CD4-positive, alpha-beta T cell treated with Interleukin-12 subunit alpha and Interleukin-12 subunit beta, for 1 hour (primary cell): Measurements from ENCODE around the gene FNDC3B.
A peak's percentile ranks its signal among the peaks of the same experiment; 100 is the strongest.

ENCODE experiments used
- DNase-seq: peaks from one replicate; pipeline ENCODE4 v3.0.0-alpha.2; 2020

The FNDC3B gene

GRCh38 chr3:172139528-172140276 lies 100.3 kb downstream of the FNDC3B start:
- DNase-seq: no peak

GRCh38 chr3:172140499-172141391 lies 101.4 kb downstream of the FNDC3B start:
- DNase-seq: no peak

GRCh38 chr3:172142051-172142863 lies 102.9 kb downstream of the FNDC3B start:
- no peak for DNase-seq

- DNase-seq: no peak
Observed at GRCh38 chr3:172142864-172143451, 103.6 kb downstream of the FNDC3B start.

- DNase-seq: no peak
Observed at GRCh38 chr3:172143739-172144497, 104.5 kb downstream of the FNDC3B start.

GRCh38 chr3:172144601-172145000 lies 105.2 kb downstream of the FNDC3B start:
- no peak for DNase-seq

GRCh38 chr3:172145031-172145686 lies 105.8 kb downstream of the FNDC3B start:
- no peak for DNase-seq

- DNase-seq: no peak
Observed at GRCh38 chr3:172146349-172146748, 107.0 kb downstream of the FNDC3B start.

GRCh38 chr3:172147113-172147818 lies 107.9 kb downstream of the FNDC3B start:
- DNase-seq: no peak

GRCh38 chr3:172148241-172148640 lies 108.9 kb downstream of the FNDC3B start:
- DNase-seq: no peak

GRCh38 chr3:172148702-172149565 lies 109.6 kb downstream of the FNDC3B start:
- DNase-seq: no peak

GRCh38 chr3:172150268-172150667 lies 110.9 kb downstream of the FNDC3B start:
- no peak for DNase-seq

- no peak for DNase-seq
Observed at GRCh38 chr3:172150913-172151650, 111.7 kb downstream of the FNDC3B start.

GRCh38 chr3:172151651-172152649 lies 112.6 kb downstream of the FNDC3B start:
- no peak for DNase-seq

GRCh38 chr3:172152874-172153273 lies 113.5 kb downstream of the FNDC3B start:
- no peak for DNase-seq

GRCh38 chr3:172153335-172153861 lies 114.0 kb downstream of the FNDC3B start:
- DNase-seq: peak; percentile 31
